Bronchial epithelial cell (primary cell): ENCODE measurements around the gene THAP12. TPM values are rescaled to one million over a fixed set of nuclear protein-coding genes. Genes with fewer than 3 reads are reported as not detected.

ENCODE experiments used
- DNase-seq: peaks from one replicate; pipeline ENCODE4 v3.0.0-alpha.2; 2010; ENCODE audit warnings: low read depth
- FAIRE-seq: peaks from 2 replicates; lab custom pipeline; 2011; peaks lifted over from hg19 to GRCh38; lab: Jason Lieb, UNC
- H3K27me3 ChIP-seq: 2 replicates; pipeline ENCODE4 v1.5.1; 2011; ENCODE audit warnings: low read length; ENCODE audit not compliant: control insufficient read depth, insufficient read depth
- H3K36me3 ChIP-seq: 2 replicates; pipeline ENCODE4 v1.5.1; 2011; ENCODE audit warnings: low read length; ENCODE audit not compliant: control insufficient read depth, insufficient read depth
- H3K4me3 ChIP-seq: 2 replicates; pipeline ENCODE4 v1.5.1; 2011; ENCODE audit warnings: mild to moderate bottlenecking, low read depth, low read length, control low read depth
- CTCF ChIP-seq: IDR thresholded peaks from 2 replicates; pipeline ENCODE4 v1.5.1; 2011; ENCODE audit warnings: mild to moderate bottlenecking, moderate library complexity, low read length, control low read depth, inconsistent platforms; ENCODE audit not compliant: insufficient read depth, severe bottlenecking
- total RNA-seq: library from RNA; depleted of rRNA; stranded (reverse); fragments of >200 nt; gene quantifications from 2 replicates; pipeline ENCODE4 v1.2.1, GENCODE V29; 2014

THAP12 gene
- total RNA-seq, 1 donor from 2014 or later, result 42.9 TPM

DNA sequence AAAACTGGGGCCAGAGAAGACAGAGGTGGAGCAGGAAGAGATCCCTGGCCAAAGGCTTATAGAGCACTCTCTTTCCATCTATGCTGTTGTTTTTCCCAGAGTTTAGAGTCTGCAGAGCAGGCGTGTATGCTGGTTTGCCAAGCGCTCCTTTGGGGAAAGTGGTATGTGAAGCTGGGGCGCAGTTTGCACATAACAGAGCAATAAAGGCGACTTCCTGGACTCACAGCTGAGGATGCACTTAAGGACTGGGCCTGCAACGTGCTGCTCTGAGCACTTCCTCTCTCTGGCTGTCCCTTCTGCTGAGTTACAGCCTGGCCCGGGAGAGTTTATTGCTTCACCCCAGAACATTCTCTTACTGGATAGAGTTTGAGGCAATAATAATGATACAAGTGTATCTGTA lies 41.7 kb downstream of the THAP12 start:
- FAIRE-seq, result no peak
- TF ChIP-seq CTCF, result no peak
- Histone ChIP-seq H3K4me3 (no peak overlapping the region), H3K27me3 (no peaks in the 10 kb centered on the region), H3K36me3 (no peaks in the 10 kb centered on the region)
- DNase-seq, result no peak

DNA sequence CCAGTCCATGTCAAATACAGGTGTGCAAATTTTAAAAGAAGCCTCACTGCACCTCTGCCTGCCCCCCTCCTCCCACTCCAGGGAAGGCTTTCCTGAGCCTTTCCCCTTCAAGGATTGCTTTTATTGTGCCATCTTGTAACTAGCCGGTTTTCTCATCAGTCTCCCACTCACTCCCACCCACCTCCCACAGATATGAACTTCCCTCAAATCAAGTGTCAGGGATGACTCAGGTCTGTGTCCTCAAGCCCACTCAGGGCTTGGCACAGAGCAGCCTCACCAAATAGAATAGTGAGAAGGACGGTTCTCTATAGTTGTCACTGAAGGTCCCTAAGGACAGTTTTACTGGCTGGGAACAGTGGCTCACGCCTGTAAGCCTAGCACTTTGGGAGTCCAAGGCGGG lies 43.0 kb downstream of the THAP12 start:
- FAIRE-seq, result no peak

GRCh38 chr11:76337469-76337868 lies 43.5 kb downstream of the THAP12 start:
- no peak for DNase-seq
- no peak overlapping the region for H3K4me3 ChIP-seq
- FAIRE-seq, result no peak
- no peak for TF ChIP-seq CTCF
- H3K27me3 ChIP-seq, result no peaks in the 10 kb centered on the region
- H3K36me3 ChIP-seq, result no peaks in the 10 kb centered on the region

More for the DNA sequence above, 43.0 kb downstream of the THAP12 start:
- Histone ChIP-seq H3K36me3 (no peaks in the 10 kb centered on the region), H3K4me3 (no peak overlapping the region), H3K27me3 (no peaks in the 10 kb centered on the region)
- no peak for DNase-seq
- TF ChIP-seq CTCF, result no peak

DNA sequence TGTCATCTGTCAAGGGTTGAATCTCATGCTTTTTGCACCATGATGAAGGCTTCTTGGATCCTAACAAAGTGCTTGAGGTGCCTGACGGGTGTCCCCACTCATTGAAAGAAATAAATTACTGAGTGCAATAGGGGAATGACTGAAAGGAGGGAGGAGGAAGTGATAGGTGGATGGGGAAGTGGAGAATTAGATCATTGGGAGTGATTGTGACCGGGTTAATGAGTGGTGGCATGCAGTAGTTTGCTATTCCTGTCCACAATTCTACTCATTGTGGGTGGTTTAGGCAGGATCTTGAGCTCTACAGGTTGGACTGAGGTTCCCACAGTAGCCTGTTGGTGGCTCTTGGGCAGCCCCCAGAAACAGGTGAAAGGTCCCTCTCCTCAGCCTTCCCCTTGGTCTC lies 44.3 kb downstream of the THAP12 start:
- FAIRE-seq (no peak), DNase-seq (no peak)
- no peak overlapping the region for H3K4me3 ChIP-seq
- no peak for TF ChIP-seq CTCF
- H3K36me3 ChIP-seq, result no peaks in the 10 kb centered on the region
- H3K27me3 ChIP-seq, result no peaks in the 10 kb centered on the region

- no peak overlapping the region for H3K4me3 ChIP-seq
- DNase-seq (no peak), FAIRE-seq (no peak)
- no peaks in the 10 kb centered on the region for H3K27me3 ChIP-seq
- H3K36me3 ChIP-seq, result no peaks in the 10 kb centered on the region
- TF ChIP-seq CTCF, result no peak
Observed at GRCh38 chr11:76335842-76336241, 45.1 kb downstream of the THAP12 start.

DNA sequence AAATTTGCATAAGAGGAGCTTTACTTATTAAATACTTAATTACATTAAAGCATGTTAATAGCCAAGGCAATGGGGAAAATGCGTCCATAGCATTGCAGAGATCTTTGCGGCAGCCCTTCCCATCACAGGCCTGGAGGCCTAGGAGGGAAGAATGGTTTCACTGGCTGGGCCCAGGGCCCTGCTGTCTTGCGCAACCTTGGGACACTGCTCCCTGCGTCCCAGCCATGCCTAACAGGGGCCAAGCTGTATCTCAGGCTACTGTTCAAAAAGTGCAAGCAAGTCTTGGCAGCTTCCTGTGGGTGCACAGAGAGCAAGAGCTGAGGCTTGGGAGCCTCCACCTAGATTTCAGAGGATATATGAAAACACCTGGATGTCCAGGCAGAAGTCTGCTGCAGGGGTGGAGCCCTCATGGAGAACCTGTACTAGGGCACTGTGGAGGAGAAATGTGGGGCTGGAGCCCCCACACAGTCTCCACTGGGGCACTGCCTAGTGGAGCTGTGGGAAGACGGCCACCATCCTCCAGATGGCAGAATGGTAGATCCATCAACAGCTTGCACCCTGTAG lies 46.0 kb downstream of the THAP12 start:
- TF ChIP-seq CTCF, result no peak
- DNase-seq (no peak), FAIRE-seq (no peak)
- H3K4me3 ChIP-seq, result no peak overlapping the region
- H3K36me3 ChIP-seq, result no peaks in the 10 kb centered on the region
- peaks cover 4% of the 10 kb centered on the region for H3K27me3 ChIP-seq
